GM21737 (cell line): ENCODE measurements around the gene HPSE2.
"Not testable (repeated sequence)": the region's sequence is repeated elsewhere in the genome, so short reads cannot be mapped to it uniquely, and the experiment has no call there.

Experiments used
- ATAC-seq: cut with Tn5 transposase; IDR thresholded peaks from one replicate; pipeline ENCODE4 v1.9.1; 2021; ENCODE audit warnings: mild to moderate bottlenecking, moderate library complexity; ENCODE audit not compliant: unreplicated experiment

The HPSE2 gene

DNA sequence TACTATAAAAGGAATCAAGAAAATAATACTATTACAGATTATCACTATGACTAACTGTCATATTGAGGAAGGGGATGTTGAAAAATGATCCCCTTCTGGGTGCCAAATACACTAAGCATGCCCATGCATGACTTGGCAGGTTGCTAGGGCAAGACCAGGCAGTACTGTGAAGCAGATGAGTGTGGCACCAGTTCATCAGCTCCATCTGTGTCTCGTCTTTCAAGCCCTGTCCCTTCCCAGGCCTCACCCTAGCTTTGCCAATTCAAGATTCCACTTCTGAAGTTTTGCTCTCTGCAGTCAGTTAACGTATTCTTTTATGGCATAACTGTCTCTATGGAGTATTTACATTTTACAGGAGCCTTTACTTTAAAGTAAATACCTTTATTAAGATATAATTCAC lies 653.3 kb downstream of the HPSE2 start:
- ATAC-seq: no peak

DNA sequence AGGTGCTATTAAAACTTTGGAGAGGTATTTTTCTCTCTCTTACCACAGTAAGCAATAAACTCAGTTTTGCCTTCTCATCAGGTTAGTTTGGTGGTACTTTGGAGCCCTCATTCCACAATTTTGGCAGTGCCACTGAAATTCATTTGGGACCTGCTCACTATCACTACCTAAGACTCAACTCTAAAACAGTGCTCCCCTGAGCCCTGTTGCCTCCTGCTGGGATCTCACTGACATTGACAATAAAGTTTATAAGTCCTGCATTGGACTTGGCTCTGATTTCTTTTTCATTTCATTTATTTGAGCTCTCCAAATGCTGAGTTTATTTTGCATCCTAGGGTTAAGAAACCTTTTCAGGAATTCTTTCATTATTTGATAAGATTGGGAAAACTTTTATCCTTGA lies 658.1 kb downstream of the HPSE2 start:
- no peak for ATAC-seq

DNA sequence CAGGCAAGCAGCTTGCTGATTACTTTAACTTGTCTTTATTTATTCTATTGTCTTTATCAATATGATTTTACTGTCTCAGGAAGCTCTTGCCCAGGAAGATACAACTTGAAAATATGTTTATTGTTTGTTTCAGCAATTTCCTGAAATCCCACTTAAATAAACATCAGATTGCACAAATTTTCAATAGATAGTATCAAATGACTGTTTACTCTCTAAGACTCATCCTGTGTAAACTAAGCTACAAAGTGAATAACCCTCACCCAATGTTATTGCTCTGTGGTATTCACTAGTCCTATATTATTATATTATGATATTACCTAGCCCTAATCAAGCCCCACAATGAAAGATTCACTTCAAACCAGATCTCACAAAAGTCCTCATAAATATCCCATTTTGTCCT lies 658.5 kb downstream of the HPSE2 start:
- ATAC-seq: no peak

DNA sequence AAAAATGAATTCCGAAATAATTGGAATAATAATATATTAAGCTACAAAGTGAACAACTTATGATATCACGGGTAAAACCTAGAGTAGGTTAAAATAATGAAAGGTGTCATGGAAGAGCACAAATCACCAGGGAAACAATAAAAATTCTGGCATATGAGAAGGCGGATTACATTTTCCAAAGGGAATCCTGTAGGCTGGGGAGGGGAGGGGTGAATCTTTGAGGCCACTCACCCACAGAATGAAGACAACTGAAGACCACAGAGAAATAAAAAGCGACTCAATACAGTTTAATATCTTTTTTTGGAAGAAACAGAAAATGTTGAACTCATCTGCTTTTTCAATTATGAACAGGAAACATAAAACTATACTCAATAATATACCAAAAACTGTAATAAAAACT lies 659.6 kb downstream of the HPSE2 start:
- ATAC-seq: no peak

DNA sequence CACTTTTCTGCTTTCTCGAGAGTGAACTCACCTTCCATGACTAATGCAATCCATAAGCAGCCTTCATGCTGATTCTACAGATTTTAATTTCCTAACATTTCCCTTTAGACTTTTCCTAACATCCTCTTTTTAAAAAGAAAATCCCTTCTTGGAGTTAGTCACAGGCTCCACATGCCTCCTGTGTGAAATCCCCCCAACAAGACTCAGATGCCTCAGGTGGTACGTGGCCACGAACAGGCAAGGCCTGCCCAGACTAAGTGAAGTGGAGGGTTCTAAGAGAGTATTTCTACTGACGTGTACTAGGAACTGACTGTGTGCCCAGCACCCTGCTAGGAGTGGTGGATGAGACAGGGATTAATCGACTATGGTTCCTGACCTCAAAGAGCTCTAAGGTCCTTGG lies 663.1 kb downstream of the HPSE2 start:
- ATAC-seq: no peak

DNA sequence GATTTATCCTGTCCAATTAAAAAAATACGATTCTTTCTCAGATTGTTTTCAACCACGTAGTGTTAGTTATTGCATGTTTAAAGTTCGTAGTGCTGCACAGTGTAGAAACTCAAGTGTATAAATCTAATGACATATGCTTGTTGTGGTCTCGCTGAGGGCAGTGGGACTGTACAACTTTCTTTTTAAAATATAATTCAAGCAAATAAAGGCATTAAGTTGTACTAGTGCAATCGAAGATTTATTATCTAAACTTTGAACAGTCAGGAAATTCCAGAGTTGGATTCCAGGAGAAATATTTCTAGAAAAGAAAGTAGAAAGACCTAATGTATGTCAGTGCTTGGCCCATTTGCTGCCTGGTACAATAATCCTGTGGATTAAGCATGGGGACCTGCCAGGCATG lies 664.8 kb downstream of the HPSE2 start:
- no peak for ATAC-seq

DNA sequence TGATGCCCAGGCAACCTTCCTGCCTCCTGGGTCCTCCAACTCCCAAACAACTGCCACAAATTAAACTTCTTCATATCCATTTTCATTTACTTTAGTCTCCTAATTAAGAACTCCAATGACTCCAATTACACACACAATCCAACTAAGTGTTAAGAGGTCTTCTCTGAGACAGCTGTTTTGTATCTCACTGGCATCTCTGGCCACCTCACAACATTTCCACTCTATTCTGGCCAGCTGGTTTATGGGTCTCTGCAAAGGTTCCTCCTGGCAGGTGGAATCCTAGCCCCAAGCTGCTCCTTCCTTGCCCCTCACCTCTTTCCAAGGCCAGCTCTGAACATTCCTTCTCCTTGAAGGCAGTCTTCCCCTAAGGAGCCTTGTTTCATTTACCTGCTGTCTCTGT lies 665.8 kb downstream of the HPSE2 start:
- ATAC-seq: no peak

DNA sequence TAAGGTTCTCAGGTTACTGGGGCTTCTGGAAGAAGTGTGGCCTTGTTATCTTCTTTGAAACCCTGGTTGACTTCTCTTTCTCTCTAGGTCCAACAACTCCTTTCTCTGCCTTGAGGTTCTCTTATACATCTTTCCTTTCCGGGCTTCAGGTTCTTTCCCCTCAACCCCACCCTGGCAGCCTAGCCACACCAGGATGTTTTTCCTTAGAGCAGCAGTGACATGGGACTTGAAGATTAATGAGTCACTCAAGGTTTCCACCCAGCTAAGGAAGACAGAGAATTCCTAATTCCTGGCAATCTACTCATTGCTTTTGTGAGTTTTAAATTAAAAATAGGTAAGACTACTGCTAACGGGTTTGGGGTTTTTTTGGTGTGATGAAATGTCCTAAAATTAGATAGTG lies 667.1 kb downstream of the HPSE2 start:
- no peak for ATAC-seq

DNA sequence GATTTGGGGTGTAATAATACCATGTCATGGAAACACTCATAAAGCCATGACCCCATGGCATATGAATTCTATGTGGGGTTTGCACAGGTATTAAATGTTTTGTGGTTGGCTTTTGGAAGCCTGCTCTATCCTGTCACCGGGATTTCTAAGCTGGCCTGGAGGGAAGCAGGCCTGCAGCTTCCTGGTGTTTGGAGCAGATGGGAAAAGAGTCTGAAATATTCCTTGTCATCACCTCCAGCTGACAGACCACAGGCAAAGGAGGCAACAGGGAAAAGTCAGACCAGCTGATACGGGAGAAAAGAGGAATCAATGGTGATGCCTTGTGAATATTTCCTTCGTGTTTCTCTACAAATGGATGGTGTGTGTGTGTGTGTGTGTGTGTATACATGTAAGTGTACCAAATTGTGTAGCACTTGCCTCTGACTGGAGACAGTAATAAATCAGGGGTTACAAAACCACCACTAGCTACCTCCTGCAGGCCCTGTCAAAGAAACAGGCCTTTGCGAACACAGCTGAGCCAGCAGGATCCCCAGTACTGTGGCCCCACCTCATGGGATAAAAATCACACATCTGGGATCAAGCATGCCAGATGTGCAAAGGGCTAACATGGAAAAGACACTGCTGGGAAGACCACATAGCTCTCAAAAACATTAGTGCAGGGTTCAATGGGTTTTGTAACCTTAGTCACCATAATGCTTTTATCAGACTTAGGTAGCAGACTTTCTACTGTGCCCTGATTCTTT lies 668.1 kb downstream of the HPSE2 start:
- no peak for ATAC-seq

DNA sequence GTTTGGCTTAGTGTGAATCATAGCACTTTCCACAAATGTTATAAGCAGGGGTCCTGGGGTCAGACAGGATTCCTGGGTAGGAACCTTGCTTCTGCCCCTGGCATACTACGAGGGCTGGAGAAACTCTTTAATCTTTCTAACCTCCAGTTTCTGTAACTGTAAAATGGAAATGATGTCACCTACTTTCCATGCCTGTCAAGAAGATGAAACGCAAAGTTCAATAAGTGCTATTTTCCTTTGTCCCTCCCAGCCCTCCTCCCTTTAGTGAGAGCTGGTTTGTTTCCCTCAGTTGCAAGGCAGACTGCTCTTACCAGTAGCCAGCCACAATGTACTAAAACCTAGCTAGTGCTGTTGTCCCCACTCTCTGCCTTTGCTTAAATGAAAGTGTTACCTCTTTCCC lies 671.8 kb downstream of the HPSE2 start:
- no peak for ATAC-seq

DNA sequence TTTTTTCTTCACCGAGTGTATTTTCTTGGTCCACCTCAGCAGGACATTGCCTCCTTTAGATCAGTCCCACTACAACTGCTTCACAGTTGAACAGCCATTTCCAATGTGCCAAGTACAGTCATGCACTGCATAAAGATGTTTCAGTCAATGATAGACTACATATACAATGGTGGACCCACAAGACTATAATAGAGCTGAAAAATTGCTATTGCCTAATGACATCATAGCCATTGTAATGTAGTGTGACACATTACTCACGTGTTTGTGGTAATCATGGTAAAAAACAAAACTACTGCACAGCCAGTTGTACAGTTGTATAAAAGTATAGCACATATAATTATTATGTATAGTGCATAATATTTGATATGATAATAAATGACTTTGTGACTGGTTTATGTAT lies 675.1 kb downstream of the HPSE2 start:
- no peak for ATAC-seq

DNA sequence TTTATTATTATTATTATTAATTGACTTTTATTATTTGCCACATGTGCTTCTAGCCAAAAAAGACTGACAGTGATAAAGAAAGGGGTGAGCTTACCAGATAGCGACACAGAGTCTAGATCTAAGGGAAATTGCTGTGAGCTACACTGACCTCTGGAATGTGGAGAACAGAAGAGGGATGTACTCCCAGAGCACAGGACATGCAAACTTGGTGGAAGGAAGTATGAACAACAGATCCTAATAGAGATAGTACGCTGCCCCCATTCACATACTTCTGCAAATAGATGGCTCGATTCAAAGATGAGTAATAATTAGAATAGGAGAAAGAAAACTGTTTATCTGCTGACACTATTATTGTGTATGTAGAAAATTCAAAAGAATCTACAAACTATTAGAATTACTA lies 679.6 kb downstream of the HPSE2 start:
- ATAC-seq: no peak

DNA sequence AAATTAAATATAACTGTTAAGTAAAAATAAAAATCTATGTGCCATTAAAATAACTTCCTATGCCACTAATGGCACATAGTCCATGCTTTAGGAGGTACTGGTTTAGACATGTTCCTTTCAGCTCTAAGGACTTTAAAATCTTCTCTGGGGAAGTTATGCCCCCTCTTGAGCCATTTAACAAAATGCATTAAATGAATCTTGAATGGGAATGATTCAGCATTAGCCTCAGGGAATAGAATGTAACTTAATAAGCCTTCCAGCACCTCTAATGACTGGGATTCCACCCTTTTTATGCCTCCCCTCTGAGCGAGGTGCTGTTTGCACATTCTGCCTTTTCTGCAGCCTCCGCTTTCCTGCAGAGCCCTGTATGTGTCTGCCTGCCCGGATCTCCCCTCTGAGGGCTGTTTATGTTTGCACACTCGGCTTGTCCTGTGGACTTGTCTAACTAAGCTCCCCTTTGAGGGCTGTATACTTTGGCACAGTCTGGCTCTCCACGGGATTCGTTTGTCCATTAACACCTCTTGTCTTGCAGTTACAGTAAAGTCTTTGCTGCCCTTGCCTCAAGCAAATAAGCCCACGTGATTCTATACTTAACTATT lies 680.5 kb downstream of the HPSE2 start:
- no peak for ATAC-seq

DNA sequence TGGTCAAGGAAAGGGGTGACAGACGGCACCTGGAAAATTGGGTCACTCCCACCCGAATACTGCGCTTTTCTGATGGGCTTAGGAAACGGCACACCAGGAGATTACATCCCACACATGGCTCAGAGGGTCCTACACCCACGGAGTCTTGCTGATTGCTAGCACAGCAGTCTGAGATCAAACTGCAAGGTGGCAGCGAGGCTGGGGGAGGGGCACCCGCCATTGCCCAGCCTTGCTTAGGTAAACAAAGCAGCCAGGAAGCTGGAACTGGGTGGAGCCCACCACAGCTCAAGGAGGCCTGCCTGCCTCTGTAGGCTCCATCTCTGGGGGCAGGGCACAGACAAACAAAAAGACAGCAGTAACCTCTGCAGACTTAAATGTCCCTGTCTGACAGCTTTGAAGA lies 694.1 kb downstream of the HPSE2 start:
- not testable (repeated sequence) for ATAC-seq

DNA sequence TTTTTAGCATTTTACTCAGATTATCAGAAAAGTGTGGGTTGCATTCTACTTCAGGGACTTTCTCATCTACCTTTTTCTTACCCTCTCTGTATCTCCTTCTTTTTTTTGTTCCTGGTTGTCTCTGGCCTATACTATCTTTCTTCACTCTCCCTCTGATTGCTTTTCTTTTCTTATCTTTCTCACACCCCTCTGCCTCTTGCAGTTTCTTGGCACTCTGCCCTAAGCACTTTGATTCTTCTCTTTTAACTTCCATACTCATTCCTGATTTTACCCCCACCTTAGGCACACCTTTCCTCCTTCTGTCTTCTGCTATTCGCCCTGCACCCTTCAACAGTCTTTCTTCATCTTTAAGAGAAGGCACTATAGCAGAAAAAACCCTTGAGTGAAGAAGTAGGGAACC lies 696.1 kb downstream of the HPSE2 start:
- no peak for ATAC-seq

DNA sequence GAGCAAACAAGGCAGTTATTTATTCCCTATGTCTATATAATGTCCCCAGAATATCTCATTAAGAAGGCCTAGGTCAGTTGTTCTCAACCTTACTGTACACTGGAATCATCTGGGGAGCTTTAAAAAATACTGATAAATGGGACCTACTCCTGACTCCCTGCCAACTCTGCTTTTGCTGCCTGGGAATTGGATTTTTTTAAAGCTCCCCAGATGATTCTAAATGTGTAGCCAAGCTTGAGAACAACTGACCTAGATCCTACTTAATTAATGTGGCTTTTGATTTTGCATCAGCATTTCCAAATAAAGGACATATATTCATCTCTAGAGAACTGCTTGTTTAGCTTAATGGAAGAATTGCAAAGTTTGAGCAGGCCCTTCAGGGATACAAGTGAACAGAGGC lies 697.2 kb downstream of the HPSE2 start:
- ATAC-seq: no peak

DNA sequence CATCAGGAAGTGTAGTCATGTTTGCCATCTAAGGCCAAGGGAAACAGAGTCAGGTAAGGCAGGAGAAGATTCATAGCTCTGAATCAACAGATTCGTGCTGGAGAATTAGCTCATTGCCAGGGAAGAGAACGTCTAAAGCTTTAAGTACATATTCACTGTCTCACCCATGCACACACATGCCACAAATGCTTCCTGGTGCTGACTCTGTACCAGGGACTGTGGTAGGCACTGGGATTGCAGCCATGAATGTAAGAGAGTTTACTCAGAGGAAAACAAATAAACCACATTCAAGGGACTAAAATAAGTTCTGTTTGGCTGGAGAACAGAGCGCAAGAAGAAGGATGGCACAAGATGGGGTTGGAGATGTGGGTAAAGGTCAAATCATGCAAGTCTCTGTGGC lies 699.1 kb downstream of the HPSE2 start:
- ATAC-seq: no peak

DNA sequence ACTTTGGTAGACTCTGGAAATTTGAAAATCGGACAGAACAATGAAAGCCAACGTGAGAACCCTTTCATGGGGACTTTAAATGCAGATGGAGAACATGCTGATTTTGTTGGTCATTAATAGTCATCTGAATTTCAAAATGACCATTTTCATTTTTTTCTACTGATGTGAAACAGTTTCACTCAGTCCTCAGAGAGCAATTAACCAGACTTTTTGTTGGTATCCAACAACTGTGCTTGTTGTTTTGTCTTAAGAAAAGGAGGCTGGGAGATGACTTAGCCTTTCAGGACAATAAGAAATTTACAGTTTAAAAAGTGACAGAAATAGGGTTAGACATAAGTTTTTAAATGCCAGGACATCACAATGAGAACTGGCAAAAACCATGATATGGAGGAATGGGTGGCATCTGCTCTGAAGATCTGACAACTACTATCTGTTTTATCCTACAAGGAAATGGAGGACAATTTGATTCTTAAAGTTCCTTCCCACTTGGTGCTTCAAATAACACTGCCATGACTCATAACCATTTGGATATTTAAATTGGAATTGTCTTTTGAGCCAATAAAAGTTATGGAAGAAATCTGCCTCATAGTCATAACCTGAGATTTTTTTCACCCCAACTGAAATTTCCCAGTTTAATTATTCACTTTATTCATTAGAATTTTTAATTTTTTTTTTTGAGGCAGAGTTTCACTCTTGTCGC lies 701.8 kb downstream of the HPSE2 start:
- ATAC-seq: no peak

DNA sequence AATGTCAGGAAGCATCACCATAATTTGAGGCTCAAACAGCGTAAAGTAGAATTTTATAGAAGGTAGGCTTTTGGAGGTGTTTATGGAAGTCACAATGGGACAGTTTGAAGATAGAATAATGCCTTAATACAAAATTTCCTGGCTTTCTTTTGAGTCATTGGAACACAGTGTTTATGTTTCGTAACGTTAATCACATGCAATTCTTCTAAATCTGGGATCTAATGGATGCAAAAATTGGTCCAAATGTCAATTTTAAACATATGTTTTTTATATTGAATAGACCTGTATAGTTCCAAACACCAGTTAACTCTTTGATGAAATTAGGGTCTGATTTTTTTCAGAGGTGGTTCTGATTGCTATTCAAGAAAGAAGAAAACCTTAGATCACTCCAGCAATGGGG lies 702.4 kb downstream of the HPSE2 start:
- ATAC-seq: no peak

DNA sequence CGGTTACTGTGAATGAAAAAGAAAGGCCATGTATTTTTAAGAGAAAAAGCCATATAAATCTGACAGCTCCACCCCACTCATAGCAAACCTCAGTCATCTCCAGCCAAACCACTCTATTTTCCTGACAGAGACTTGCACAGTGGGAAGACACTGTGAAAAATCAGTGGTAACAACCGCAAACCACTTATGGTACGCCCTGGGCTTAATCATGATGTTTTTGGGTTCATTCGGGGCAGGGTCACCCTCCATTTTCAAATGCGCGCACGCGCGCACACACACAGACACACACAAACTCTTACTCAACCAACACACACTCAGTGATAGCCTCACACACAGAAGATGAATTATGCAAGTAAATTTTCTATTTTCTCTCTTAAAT lies 706.9 kb downstream of the HPSE2 start:
- ATAC-seq: no peak

DNA sequence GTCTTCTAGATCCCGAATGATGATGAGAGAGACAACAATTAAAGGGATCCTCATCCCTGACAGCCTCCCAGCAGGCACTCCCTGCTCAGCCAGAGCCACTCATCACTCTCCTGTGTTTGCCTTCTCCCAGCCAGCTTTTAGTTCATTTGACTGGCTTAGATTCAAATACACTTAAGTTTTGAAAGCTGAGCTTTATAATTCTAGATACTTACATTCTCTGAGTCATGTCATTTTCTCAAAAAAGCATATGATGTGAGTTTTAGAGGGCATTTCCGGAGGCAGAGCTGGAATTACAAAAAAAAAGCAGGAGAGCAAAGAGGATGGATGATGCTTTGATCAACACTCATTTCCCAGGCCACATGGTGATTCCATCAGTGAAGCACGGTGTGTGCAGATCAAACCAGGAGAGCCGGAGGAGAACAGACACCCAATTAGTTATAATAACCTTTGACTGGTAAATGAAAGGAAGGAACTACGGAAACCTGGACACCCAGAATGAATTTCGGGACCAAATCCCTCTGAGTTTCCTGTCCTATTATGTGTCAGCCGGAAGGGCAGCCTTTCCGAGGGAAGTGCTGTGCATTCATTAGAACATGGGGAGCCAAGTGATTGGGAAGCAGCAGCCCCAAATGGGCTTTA lies 707.4 kb downstream of the HPSE2 start:
- no peak for ATAC-seq

DNA sequence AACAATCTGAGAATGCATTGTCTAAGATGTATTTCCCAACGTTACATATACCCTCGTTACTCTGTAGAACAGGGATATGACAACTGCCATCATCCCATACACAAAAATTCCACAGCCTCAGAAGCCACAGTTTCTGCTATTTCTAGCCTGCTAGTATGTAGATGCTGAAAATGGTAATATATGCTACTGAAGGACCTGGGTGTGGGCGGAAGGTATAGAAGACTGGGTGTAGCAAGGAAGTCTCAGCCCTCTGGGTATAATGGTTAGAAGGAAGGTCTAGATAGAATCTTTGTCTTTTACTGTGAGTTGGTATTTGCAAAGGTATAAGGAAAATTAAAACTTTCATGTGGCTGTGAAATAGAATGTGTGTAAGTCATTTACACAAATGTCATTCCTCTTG lies 709.7 kb downstream of the HPSE2 start:
- no peak for ATAC-seq
